RCC 7860 (cell line): Measurements from ENCODE around the gene FBRSL1.

ENCODE experiments used
- DNase-seq: peaks from one replicate; pipeline ENCODE4 v3.0.0-alpha.2; 2015; ENCODE audit warnings: low spot score
- FAIRE-seq: peaks from 2 replicates; lab custom pipeline; 2012; peaks lifted over from hg19 to GRCh38; lab: Jason Lieb, UNC

FBRSL1 gene

GRCh38 chr12:132507656-132508490 lies 17.9 kb downstream of the FBRSL1 start:
- no peak for FAIRE-seq
- no peak for DNase-seq

DNA sequence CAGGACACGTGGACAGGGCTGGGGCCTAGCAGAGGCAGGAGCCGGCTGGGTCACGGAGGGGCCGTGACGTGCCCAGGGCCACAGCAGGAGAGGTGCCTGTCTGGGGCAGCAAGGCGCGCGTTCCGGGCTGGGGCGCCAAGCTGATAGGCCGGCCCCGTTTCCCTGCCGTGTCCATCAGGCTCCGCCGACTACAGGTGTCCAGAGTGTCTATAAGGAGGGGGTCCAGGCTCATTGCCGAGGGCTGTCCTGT lies 18.5 kb downstream of the FBRSL1 start:
- no peak for DNase-seq
- no peak for FAIRE-seq

DNA sequence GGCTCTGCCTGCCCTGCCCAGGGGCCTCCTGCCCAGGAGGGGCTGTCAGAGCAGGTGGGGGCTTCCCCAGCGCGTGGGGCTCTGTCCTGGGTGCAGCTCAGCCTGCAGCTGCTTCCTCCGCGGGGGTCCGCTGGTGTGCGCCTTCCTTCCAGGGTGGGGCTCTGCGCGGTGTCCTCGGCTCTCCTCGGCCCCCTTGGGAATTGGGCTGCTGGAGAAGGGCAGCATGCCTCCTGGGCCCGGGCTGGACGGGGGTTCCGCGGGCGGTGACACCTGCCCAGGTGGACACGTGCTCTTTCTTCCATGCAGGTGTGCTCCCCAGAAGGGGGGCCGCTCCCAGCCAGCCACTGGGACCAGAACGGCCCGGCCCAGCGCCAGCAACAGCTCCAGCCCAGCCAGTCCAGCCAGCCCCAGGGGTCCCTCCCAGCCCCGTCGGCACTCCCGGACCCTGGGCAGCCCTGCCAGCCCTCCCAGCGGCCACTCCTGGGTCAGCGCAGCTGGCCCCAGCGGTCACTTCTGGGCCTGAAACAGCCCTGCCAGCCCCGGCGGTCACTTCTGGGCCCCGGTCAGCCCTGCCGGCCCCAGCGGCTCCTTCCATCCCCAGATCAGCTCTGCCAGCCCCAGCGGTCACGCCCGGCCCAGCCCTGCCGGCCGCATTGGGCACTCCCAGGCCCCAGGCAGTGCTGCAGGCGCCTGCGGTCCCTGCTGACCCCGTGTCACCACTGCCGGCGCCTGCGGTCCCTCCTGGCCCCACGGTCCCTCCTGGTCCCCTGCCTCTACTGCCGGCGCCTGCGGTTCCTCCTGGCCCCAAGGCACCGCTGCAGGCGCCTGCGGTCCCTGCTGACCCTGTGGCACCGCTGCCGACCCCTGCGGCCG lies 19.1 kb downstream of the FBRSL1 start:
- no peak for FAIRE-seq
- DNase-seq: no peak

- FAIRE-seq: no peak
- no peak for DNase-seq
These were observed 20.3 kb downstream of the FBRSL1 start for GRCh38 chr12:132510111-132510724.

- no peak for FAIRE-seq
- no peak for DNase-seq
These were observed 21.0 kb downstream of the FBRSL1 start for GRCh38 chr12:132510746-132511477.

DNA sequence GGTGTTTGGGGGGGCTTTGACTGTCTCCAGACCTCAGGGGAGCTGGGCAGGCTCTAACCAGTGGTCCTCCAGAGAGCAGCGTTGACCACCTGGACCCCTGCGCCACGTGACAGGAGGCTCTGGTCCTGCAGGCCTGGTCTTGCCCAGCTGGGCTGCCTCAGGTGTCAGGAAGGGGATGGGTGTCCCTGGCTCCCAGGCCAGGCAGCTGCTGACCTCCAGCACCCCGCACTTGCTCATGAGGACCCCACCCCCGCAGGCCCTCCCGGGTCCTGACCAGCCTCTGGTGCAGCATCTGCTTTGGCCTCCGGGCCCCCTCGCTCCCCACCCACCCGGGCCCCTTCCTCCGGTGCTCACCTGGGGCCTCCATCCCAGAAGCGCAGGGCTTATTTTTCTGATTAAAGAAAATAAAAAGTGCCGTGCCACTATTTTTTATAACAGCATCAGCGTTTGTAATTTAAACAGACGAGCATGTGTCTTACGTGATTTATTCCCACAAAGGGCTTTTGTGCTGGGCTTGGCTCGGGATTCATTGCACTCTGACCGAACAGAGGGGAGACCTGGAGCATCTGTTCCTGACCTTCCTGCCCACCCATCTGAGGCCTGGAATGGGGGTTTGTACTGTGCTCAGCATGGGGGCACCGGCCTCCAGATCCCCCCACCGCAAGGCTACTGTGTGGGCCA lies 21.7 kb downstream of the FBRSL1 start:
- DNase-seq: no peak
- no peak for FAIRE-seq

DNA sequence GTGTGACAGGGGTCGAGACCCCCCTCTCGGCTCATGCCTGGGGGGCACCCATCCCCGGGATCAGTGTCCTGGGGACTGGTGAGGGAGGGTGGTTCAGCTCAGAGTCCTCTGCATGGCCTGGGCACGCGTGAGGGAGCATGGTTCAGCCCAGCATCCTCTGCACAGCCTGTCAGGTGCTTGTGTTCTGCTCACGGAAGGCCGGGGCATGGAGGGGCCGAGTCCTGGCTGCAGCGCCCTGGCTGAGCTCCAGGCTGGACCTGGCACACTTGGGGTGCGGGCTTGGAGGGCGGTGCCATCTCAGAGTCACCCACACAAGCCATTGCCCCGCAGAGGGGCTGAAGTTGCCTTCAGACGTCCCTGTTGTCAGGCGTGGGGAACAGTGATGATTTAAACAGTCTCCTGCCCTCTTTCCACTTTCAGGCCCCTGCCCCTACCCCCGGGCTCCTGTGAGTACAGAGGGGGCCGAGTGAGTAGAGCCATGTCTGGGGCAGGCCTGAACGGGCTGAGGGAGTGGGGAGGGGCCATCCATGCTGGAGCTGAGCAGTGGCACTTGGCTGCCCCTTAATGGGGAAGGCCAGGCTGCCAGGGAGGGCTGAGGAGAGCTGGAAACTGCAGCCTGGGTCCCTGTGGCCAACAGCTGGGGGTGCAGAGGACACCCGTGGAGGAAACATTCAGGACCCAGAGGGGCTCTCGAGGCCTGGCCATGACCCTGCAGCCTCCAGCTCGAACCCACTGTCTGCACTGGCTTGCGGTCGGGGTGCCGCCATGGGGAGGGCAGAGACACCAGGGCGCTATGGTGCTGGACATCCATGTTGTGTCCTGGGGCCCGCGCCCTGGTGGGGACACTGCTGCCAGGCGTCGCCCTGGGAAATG lies 22.5 kb downstream of the FBRSL1 start:
- DNase-seq: no peak
- no peak for FAIRE-seq

DNA sequence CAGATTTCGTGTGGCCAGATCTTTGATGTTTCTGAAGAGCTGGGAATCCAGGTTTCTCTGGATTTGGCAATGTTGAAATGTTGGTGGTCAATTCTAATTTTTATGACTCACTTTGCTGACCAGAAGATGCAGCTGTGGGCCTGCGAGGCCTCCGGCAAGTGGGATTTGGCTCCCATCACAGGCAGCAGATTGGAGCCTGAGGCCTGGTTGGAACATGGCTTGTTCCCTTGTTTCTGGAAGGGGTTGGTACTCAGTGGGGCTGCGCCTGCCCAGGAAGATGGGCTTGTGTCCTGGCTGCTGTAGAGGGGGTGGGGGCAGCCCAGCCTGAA lies 23.1 kb downstream of the FBRSL1 start:
- no peak for FAIRE-seq
- no peak for DNase-seq

DNA sequence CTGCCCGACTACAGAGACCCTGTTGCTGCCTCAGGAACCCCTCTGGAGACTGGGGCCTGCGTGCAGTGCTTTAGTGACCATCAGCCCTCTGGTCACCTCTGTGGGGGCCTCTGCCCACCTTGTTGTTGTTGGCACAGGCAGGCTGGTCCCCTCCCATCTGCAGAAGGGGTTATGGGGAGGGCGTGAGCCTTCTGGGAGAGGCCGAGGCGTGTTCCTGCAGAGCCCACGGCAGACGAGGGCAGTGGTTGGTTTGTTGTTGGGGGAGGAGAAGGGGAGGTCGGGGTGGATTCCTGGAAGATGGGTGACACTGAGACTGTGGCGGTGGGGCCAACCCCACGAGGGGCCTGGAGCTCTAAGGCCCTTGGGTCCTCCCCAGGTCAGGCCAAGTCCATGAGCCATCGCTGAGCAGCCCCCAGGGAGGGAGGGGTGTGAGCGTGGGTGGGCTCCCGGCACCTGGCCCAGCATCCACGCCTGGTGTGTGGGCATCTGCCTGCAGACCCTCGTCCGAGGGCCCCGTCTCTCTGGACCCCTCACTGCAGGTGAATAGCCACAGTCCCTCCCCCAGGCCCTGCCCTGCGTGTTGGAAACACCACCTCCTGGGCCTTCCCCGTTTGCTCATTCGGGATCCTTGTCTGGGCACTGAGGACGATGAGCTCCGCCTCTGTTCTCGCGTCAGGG lies 23.6 kb downstream of the FBRSL1 start:
- no peak for FAIRE-seq
- no peak for DNase-seq

- no peak for FAIRE-seq
- DNase-seq: no peak
These were observed 24.4 kb downstream of the FBRSL1 start for GRCh38 chr12:132514216-132514820.

- DNase-seq (no peak), FAIRE-seq (no peak)
These were observed 24.9 kb downstream of the FBRSL1 start for GRCh38 chr12:132514838-132515237.

DNA sequence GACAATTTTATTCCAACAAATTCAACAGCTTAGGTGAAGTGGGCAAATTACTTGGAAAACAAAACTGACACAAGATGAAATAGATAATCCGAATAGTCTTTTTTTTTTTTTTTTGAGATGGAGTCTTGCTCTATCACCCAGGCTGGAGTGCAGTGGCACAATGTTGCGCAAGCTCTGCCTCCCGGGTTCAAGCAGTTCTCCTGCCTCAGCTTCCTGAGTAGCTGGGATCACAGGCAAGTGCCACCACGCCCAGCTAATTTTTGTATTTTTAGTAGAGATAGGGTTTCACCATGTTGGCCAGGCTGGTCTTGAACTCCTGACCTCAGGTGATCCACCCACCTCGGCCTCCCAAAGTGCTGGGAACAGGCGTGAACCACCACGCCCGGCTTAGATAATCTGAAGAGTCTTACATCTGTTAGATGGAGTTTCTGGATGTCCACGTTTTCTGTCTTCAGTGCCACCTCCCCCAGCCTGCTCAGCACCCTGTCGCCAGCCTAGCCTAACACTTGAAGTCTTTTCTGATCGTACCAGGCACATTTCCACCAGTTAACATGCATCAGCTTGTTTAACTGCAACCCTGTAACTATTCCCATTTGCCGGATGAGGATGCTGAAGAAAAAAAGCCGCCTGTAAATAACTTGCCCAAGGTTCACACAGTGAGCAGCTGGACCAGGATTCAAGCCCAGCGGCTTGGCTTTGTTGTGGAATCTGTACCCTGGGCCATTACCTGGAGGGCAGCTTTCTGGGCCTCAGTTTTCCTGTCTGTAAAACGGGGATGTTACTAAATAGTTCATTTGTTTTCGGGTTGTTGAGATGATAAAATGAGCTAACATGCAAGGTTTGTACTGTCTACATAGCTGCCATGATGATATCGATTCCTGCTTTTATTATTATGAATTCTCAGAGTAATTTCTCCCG lies 26.4 kb downstream of the FBRSL1 start:
- no peak for FAIRE-seq

GRCh38 chr12:132517013-132517739 lies 27.2 kb downstream of the FBRSL1 start:
- no peak for DNase-seq
- no peak for FAIRE-seq

More for the DNA sequence above, 26.4 kb downstream of the FBRSL1 start:
- no peak for DNase-seq

GRCh38 chr12:132517740-132518100 lies 27.8 kb downstream of the FBRSL1 start:
- DNase-seq: no peak
- FAIRE-seq: no peak

DNA sequence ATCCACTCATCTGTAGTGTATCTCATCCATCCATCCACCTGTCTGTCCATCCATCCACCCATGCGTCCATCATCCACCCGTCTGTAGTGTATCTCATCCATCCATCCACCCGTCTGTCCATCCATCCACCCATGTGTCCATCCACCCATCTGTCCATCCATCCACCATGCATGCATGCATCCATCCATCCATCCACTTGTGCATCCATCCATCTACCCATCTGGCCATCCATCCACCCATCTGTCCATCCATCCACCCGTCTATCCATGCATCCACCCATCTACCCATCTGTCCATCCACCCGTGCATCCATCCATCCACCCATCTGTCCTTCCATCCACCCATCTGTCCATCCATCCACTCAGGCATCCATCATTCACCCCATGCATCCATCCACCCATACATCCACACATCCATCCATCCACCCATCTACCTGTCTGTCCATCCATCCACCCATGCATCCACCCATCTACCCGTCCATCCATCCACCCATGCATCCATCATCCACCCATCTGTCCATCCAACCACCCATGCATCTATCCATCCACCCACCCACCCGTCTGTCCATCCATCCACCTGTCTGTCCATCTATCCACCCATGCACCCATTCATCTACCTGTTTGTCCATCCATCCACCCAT lies 28.5 kb downstream of the FBRSL1 start:
- FAIRE-seq (no peak), DNase-seq (no peak)

DNA sequence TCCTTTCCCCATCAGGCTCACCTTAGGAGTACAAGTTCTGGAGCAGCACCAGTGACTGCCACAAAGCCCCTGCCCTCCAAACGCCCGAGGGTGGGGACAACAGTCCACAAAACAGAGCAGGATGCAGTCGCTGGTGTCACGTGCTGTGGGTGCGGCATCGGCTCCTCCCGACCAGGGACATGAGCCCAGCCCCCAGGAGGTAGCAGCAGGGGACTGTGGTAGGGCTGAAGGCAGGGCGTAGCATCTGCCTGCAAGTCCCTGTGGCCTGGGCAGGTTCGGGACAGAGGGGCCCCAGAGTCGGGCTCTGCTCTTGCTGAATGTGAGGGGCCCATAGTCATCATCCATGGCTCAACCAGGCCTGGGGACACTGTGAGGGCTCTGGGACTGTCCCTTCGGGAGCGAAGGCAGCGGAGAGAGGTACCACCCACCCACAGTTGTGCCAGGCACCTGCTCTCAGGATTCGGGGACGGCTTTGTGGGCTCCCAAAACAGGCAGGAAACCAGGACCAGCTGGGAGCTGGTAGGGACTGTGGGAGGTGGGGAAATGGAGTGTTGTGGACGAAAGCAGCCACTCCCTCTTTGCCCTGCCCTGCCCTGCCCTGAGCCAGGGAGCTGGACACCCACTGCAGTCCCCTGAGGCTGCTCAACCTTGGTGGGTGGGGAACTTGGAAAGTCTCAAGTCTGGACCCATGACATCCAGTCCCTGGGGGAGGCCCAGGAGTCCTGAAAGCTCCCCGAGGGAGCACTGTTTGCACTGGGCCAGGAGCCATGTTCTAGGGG lies 30.7 kb downstream of the FBRSL1 start:
- DNase-seq: no peak
- no peak for FAIRE-seq
